ENCODE measurements around the gene UBN2. TPM values are rescaled to one million over a fixed set of nuclear protein-coding genes. Genes with fewer than 3 reads are reported as not detected.

UBN2 gene
- total and polyA plus RNA-seq, 7 donors = 1.7 to 30.1 (median 20.6) TPM

- Histone ChIP-seq H3K27me3 (ENCODE audit: insufficient read depth in 3 of 3, low read length in 2 of 3) (no peaks in the 10 kb centered on the region), H3K4me3 (peak overlapping the region; percentile 89), H3K4me1 (peaks cover 11% of the 10 kb centered on the region), H3K27ac (peak overlapping the region; percentile 98), H3K9me3 (peaks cover 4% of the 10 kb centered on the region), H3K36me3 (ENCODE audit: insufficient read depth in 1 of 2, low read depth in 1 of 2) (peaks cover 0 to under 1% of the 10 kb centered on the region in 2 donors)
- ATAC-seq = peak; percentile 80 to 85 (median 82)
- peak; percentile 69 for TF ChIP-seq CTCF (IDR thresholded peaks at IDR 0.05)
- WGBS, 3 donors = 2% methylated on average over 66 of the region's 66 CpGs
- peak; percentile 96 to 99 for DNase-seq
- intact Hi-C loops (cut with DNase I) = loop anchor here (1.0 to 10.0 kb wide), 4 partner anchors 19 to 1395 kb away; partner anchors contain the start of genes LUC7L2 (in 2 of the 2) and UBN2 (in 1 of the 2)
Measured at GRCh38 chr7:139340037-139340807, 109.2 kb downstream of the UBN2 start.

GRCh38 chr7:139340808-139341057 is 109.7 kb downstream of the UBN2 start:
- TF ChIP-seq CTCF (IDR thresholded peaks at IDR 0.05) = no peak
- no peaks in the 10 kb centered on the region for H3K27me3 ChIP-seq (ENCODE audit: insufficient read depth in 3 of 3, low read length in 2 of 3)
- intact Hi-C loops (cut with DNase I) = loop anchor here (1.0 to 10.0 kb wide), 4 partner anchors 18 to 1396 kb away; partner anchors contain the start of genes LUC7L2 (in 2 of the 2) and UBN2 (in 1 of the 2)
- peaks cover 11% of the 10 kb centered on the region for H3K4me1 ChIP-seq
- DNase-seq (peak; percentile 75 to 88), ATAC-seq (peak; percentile 18 to 44 (median 30))
- peak overlapping the region; percentile 98 for H3K27ac ChIP-seq
- peaks cover 4% of the 10 kb centered on the region for H3K9me3 ChIP-seq
- H3K36me3 ChIP-seq (ENCODE audit: insufficient read depth in 1 of 2, low read depth in 1 of 2) = peaks cover 0 to 6% of the 10 kb centered on the region in 2 donors
- peak overlapping the region; percentile 89 for H3K4me3 ChIP-seq
- 0% methylated on average over 9 of the region's 9 CpGs for WGBS, 3 donors

- Histone ChIP-seq H3K9me3 (peaks cover 4% of the 10 kb centered on the region), H3K4me3 (peak within 1 kb of the TSS; percentile 89), H3K27ac (peak within 1 kb of the TSS; percentile 98), H3K27me3 (ENCODE audit: insufficient read depth in 3 of 3, low read length in 2 of 3) (no peaks in the 10 kb centered on the region), H3K36me3 (ENCODE audit: insufficient read depth in 1 of 2, low read depth in 1 of 2) (peaks cover 0 to 11% of the 10 kb centered on the region in 2 donors), H3K4me1 (peaks cover 11% of the 10 kb centered on the region)
- TF ChIP-seq CTCF (IDR thresholded peaks at IDR 0.05) = peak; percentile 47
- intact Hi-C loops (cut with DNase I) = loop anchor here (2.0 to 10.0 kb wide), 3 partner anchors 18 to 1396 kb away; partner anchors contain the start of genes LUC7L2 (in 1 of the 2) and UBN2 (in 1 of the 2)
- DNase-seq (peak; percentile 93 to 98), ATAC-seq (peak; percentile 82 to 85 (median 84))
- WGBS, 3 donors = 0 to 1% (median 0%) methylated on average over 53 to 54 of the region's 54 CpGs
Measured at GRCh38 chr7:139341058-139341775, 110.2 kb downstream of the UBN2 start, which contains the start of gene FMC1. TSS of gene FMC1 (plus strand) at chr7:139341337. CDS start at chr7:139341385, 48 bp downstream.

- TF ChIP-seq CTCF (IDR thresholded peaks at IDR 0.05) = no peak
- H3K27ac ChIP-seq = peak overlapping the region; percentile 98
- 0% methylated on average over 9 of the region's 9 CpGs for WGBS, 3 donors
- DNase-seq = no peak
- peak overlapping the region; percentile 89 for H3K4me3 ChIP-seq
- no peak for ATAC-seq
- H3K27me3 ChIP-seq (ENCODE audit: insufficient read depth in 3 of 3, low read length in 2 of 3) = no peaks in the 10 kb centered on the region
- peaks cover 4% of the 10 kb centered on the region for H3K9me3 ChIP-seq
- H3K36me3 ChIP-seq (ENCODE audit: insufficient read depth in 1 of 2, low read depth in 1 of 2) = peaks cover 3 to 17% of the 10 kb centered on the region in 2 donors
- peaks cover 11% of the 10 kb centered on the region for H3K4me1 ChIP-seq
- intact Hi-C loops (cut with DNase I) = loop anchor here (2.0 to 10.0 kb wide), 3 partner anchors 17 to 1397 kb away; partner anchors contain the start of genes LUC7L2 (in 1 of the 2) and UBN2 (in 1 of the 2)
Measured at GRCh38 chr7:139341776-139342226, 110.8 kb downstream of the UBN2 start.

Measured in psoas muscle (tissue), 8 donors.